Endothelial cell of umbilical vein (primary cell): ENCODE results near the gene TRANK1. TPM values are rescaled to one million over a fixed set of nuclear protein-coding genes. Genes with fewer than 3 reads are reported as not detected.

Experiments
- BruUV-seq: library from RNA; stranded (reverse); fragments of 400-500 nt; replicated peaks from 2 replicates; lab custom pipeline; 2021; lab: Mats Ljungman, UMichigan
- CTCF ChIA-PET: fragments of 300-600, 350-600 bp; sonication (Branson Sonifier 250); formaldehyde crosslinking; loops from one replicate; lab custom pipeline; 2021; ENCODE audit warnings: antibody characterized with exemption, inconsistent platforms; lab: Charles Lee
- POLR2A ChIA-PET: fragments of 300-600, 350-600 bp; sonication (Branson Sonifier 250); formaldehyde crosslinking; loops from one replicate; lab custom pipeline; 2021; ENCODE audit warnings: antibody characterized with exemption, inconsistent platforms; lab: Charles Lee
- DNase-seq: peaks from one replicate; pipeline ENCODE4 v3.0.0-alpha.2; 2011; ENCODE audit warnings: low read depth, low spot score
- FAIRE-seq: peaks from 2 replicates; lab custom pipeline; 2011; peaks lifted over from hg19 to GRCh38; lab: Jason Lieb, UNC
- H2AFZ ChIP-seq: 2 replicates; pipeline ENCODE4 v1.6.0; 2012; ENCODE audit warnings: low read depth, low read length, control low read depth, inconsistent platforms
- H3K27ac ChIP-seq: 2 replicates; pipeline ENCODE4 v1.5.1; 2011; ENCODE audit warnings: low read depth, mild to moderate bottlenecking, control low read depth, low read length, moderate library complexity; ENCODE audit not compliant: insufficient read depth
- H3K27me3 ChIP-seq, 2 experiments: 2 replicates each; pipeline versions ENCODE4 v1.6.0 to v1.6.1; 2011; ENCODE audit warnings: low read length in 2 of 2, mixed read lengths in 1 of 2; ENCODE audit not compliant: control insufficient read depth in 2 of 2, insufficient read depth in 2 of 2
- H3K36me3 ChIP-seq, 2 experiments: 2 replicates in 1 of 2; 3 replicates in 1 of 2; pipeline ENCODE4 v1.5.1; 2011; ENCODE audit warnings: low read length in 2 of 2, mild to moderate bottlenecking in 1 of 2, moderate library complexity in 1 of 2; ENCODE audit not compliant: control insufficient read depth in 2 of 2, insufficient read depth in 2 of 2; ENCODE audit errors: extremely low read depth in 1 of 2
- H3K4me1 ChIP-seq: 3 replicates; pipeline ENCODE4 v1.5.1; 2011; ENCODE audit warnings: mild to moderate bottlenecking, low read length; ENCODE audit not compliant: control insufficient read depth, insufficient read depth; ENCODE audit errors: extremely low read depth
- H3K4me2 ChIP-seq: 2 replicates; pipeline ENCODE4 v1.6.1; 2011; ENCODE audit warnings: low read length, control low read depth, mixed read lengths; ENCODE audit not compliant: insufficient read depth
- H3K4me3 ChIP-seq, 3 experiments: fragments of 200-600 bp in 1 of 3; sonication (generic), shearing (Covaris generic) in 1 of 3; replicated peaks in 1 of 3; 2 replicates each; pipeline ENCODE4 v1.5.1; 2011 to 2016; ENCODE audit warnings: control low read depth in 3 of 3, low read length in 3 of 3, mild to moderate bottlenecking in 2 of 3, inconsistent platforms in 1 of 3, low read depth in 1 of 3, moderate library complexity in 1 of 3; ENCODE audit not compliant: insufficient read depth in 1 of 3
- H3K79me2 ChIP-seq: 2 replicates; pipeline ENCODE4 v1.6.0; 2012; ENCODE audit warnings: low read length, inconsistent platforms; ENCODE audit not compliant: control insufficient read depth, insufficient read depth
- H3K9ac ChIP-seq: replicated peaks from 2 replicates; pipeline ENCODE3; 2011; ENCODE audit warnings: low read length, control low read depth; ENCODE audit not compliant: insufficient read depth; ENCODE audit errors: extremely low read depth
- H3K9me1 ChIP-seq: replicated peaks from 3 replicates; pipeline ENCODE4 v1.6.0; 2011; ENCODE audit warnings: mild to moderate bottlenecking, low read length; ENCODE audit not compliant: control insufficient read depth, insufficient read depth; ENCODE audit errors: extremely low read depth
- H3K9me3 ChIP-seq: replicated peaks from 2 replicates; pipeline ENCODE4 v1.5.1; 2012; ENCODE audit warnings: low read length, inconsistent platforms; ENCODE audit not compliant: control insufficient read depth, insufficient read depth
- H4K20me1 ChIP-seq: replicated peaks from 2 replicates; pipeline ENCODE3; 2011; ENCODE audit warnings: mild to moderate bottlenecking, low read length; ENCODE audit not compliant: control insufficient read depth, insufficient read depth; ENCODE audit errors: extremely low read depth
- CTCF ChIP-seq, 2 donors: IDR thresholded peaks; 1 replicate in 1 of 2; 2 replicates in 1 of 2; pipeline ENCODE4 v1.5.1; 2011; ENCODE audit warnings: low read length in 2 of 2, mild to moderate bottlenecking in 2 of 2, moderate library complexity in 2 of 2, control low read depth in 1 of 2, inconsistent platforms in 1 of 2, low read depth in 1 of 2; ENCODE audit not compliant: insufficient read depth in 1 of 2; ENCODE audit errors: extremely low read depth in 1 of 2
- EZH2 ChIP-seq: IDR thresholded peaks from 2 replicates; pipeline ENCODE4 v1.6.1; 2012; ENCODE audit warnings: borderline replicate concordance, low read depth, mild to moderate bottlenecking, moderate library complexity, low read length, inconsistent platforms; ENCODE audit not compliant: severe bottlenecking
- FOS ChIP-seq: IDR thresholded peaks from 2 replicates; pipeline ENCODE4 v1.6.1; 2011; ENCODE audit warnings: mild to moderate bottlenecking, low read length, moderate library complexity, borderline replicate concordance; ENCODE audit not compliant: insufficient read depth
- GATA2 ChIP-seq: IDR thresholded peaks from 2 replicates; pipeline ENCODE4 v1.7.0; 2011; ENCODE audit warnings: low read depth, mild to moderate bottlenecking, moderate library complexity, mixed read lengths, low read length; ENCODE audit not compliant: insufficient read length, insufficient read depth
- JUN ChIP-seq: IDR thresholded peaks from 2 replicates; pipeline ENCODE4 v1.6.1; 2011; ENCODE audit warnings: borderline replicate concordance, low read depth; ENCODE audit not compliant: insufficient read length, insufficient read depth
- MAX ChIP-seq: IDR thresholded peaks from 2 replicates; pipeline ENCODE4 v1.6.1; 2011; ENCODE audit not compliant: insufficient read depth, insufficient read length
- MYC ChIP-seq: IDR thresholded peaks from one replicate; pipeline ENCODE4 v1.6.1; 2011; ENCODE audit warnings: mild to moderate bottlenecking, low read depth, low read length
- POLR2A ChIP-seq: IDR thresholded peaks from 2 replicates; pipeline ENCODE4 v1.6.1; 2012; ENCODE audit warnings: low read depth, mild to moderate bottlenecking, control low read depth, low read length
- POLR2AphosphoS5 ChIP-seq: IDR thresholded peaks from 2 replicates; pipeline ENCODE4 v1.6.1; 2012; ENCODE audit warnings: low read depth, mild to moderate bottlenecking, control low read depth, low read length, moderate library complexity; ENCODE audit not compliant: insufficient read depth
- dilution Hi-C: fragments of 300-500 bp; cut with MboI; formaldehyde crosslinking; loops from one replicate; pipeline ENCODE4 v1.15.0; 2019; ENCODE audit warnings: low sequenced_read_pairs; ENCODE audit not compliant: extremely low pct_ligation_motif_present
- intact Hi-C: fragments of 100-400 bp; cut with micrococcal nuclease; formaldehyde crosslinking; loops from one replicate; pipeline ENCODE4 v1.10.0; 2022
- polyA plus RNA-seq, 4 experiments: library from polyadenylated mRNA; depleted of rRNA in 3 of 4; stranded (reverse) in 3 of 4; unstranded in 1 of 4; fragments of >200 nt; gene quantifications; 2 replicates each; pipeline versions ENCODE4 v1.2.1 to v1.2.3, GENCODE V29; 2011 to 2012; ENCODE audit warnings: missing spikeins in 1 of 4
- total RNA-seq: library from RNA; stranded (reverse); gene quantifications from 2 replicates; pipeline ENCODE4 v1.2.3, GENCODE V29; 2021

TRANK1 gene
- total and polyA plus RNA-seq, 2 donors (not counting 3 experiments of a cell fraction or from before 2014, with no cell fraction given): 4.6 to 14.4 TPM

- FAIRE-seq (no peak), DNase-seq (no peak)
- H2AFZ ChIP-seq: no peak overlapping the region
- no peaks in the 10 kb centered on the region for H3K9me1 ChIP-seq
- no peaks in the 10 kb centered on the region for H3K27me3 ChIP-seq
- H3K9ac ChIP-seq: no peak overlapping the region
- no peaks in the 10 kb centered on the region for H3K9me3 ChIP-seq
- intact Hi-C loops: no loop called here
- dilution Hi-C loops: no loop called here
- H3K79me2 ChIP-seq: no peaks in the 10 kb centered on the region
- POLR2A ChIA-PET: no interaction called here
- no peak overlapping the region for H3K4me3 ChIP-seq
- no TSS peak for BruUV-seq
- CTCF ChIA-PET: no interaction called here
- H3K27ac ChIP-seq: no peak overlapping the region
- H4K20me1 ChIP-seq: no peaks in the 10 kb centered on the region
- H3K36me3 ChIP-seq: no peaks in the 10 kb centered on the region
- H3K4me2 ChIP-seq: no peak overlapping the region
- TF ChIP-seq MYC (no peak), FOS (no peak), GATA2 (no peak), MAX (no peak), JUN (no peak), CTCF (IDR thresholded peaks at IDR 0.05; ENCODE audit: extremely low read depth in 1 of 2, insufficient read depth in 1 of 2, low read depth in 1 of 2, low read length in 2 of 2) (no peak), POLR2AphosphoS5 (no peak), EZH2 (no peak), POLR2A (no peak)
- H3K4me1 ChIP-seq: peaks cover 12% of the 10 kb centered on the region
Observed at GRCh38 chr3:36941162-36941561, 3.7 kb downstream of the TRANK1 start.
